Measurements from ENCODE around the gene DDX27.
"Not testable (repeated sequence)": the region's sequence is repeated elsewhere in the genome, so short reads cannot be mapped to it uniquely, and the experiment has no call there.

Gene DDX27

GRCh38 chr20:49210101-49210756 lies 9.0 kb upstream of the DDX27 start:
- ATAC-seq = no peak

GRCh38 chr20:49210757-49211110 lies 8.5 kb upstream of the DDX27 start:
- no peak for ATAC-seq

GRCh38 chr20:49214571-49214970 lies 4.6 kb upstream of the DDX27 start:
- no peak for ATAC-seq

DNA sequence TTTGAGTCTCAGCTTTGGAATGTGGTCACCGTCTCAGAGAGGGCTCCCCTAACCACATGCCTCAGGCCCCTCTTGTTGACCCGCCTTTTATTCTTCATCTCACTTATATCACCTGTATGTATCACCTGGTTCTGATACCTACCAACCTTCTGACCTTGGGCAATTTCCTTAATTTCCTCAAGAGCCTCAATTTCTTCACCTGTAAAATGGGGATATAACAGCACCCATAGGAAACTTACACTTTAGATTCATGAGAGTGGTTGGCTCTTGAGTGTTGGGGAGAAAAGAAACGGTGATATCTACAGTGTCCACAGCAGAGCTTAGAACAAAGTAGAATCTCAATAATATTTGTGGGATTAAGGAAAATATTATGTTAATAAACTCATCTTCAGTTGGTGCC lies 4.0 kb upstream of the DDX27 start:
- ATAC-seq = no peak

GRCh38 chr20:49216991-49217578 lies 2.1 kb upstream of the DDX27 start:
- peak; percentile 74 to 77 for ATAC-seq

GRCh38 chr20:49218739-49219090 lies 501 bp upstream of the DDX27 start:
- ATAC-seq = not testable (repeated sequence)

GRCh38 chr20:49219924-49220831 lies 962 bp downstream of the DDX27 start:
- no peak for ATAC-seq

DNA sequence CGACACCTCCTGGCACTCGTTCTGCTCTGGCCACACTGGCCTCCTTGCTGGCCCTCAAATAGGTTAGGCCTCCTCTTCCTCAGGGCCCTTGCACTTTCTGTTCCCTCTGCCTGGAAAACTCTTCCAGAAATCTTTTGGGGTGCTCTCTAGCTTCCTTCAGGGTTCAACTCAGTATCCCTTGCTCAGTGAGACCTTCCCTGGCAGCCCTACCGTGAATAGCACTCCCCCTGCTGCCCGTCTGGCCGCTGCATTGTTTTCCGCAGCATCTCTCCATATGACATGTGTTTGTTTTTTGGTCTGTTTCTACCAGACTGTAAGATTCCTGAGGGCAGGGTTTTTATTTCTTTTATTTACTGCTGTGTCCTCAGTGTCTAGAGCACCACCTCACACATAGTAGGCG lies 6.7 kb downstream of the DDX27 start:
- ATAC-seq = no peak

DNA sequence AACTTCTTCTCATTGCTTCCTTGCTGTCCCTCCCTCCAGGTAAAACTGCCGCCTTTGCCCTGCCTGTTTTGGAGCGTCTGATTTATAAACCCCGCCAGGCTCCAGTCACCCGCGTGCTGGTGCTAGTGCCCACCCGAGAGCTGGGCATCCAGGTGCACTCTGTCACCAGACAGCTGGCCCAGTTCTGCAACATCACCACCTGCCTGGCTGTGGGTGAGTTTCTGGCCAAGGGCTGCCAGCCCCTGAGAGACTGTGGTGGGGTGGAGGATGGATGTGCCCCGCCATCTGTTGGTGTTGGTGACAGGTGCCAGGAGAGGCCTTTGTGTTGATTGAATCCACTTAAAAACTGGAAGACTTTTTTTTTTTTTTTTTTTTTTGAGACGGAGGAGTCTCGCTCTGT lies 9.5 kb downstream of the DDX27 start:
- ATAC-seq = no peak

DNA sequence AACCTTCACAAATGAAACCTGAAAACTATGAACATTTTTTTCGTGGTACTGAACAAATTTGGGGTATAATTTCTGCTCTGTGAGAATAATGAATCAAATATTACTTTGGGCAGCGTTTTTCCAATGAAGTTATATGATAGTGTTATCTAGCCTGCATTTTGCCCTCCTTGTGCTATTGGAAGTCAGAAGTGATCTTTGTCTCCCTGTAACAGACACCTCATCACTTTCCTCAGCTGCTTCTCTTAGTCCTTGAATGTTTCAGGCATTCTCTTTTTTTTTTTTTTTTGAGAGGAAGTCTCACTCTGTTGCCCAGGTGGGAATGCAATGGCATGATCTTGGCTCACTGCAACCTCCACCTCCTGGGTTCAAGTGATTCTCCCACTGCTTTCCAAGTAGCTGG lies 10.2 kb downstream of the DDX27 start:
- ATAC-seq = no peak

GRCh38 chr20:49230021-49230420 lies 10.8 kb downstream of the DDX27 start:
- no peak for ATAC-seq

- no peak for ATAC-seq
These were observed 11.4 kb downstream of the DDX27 start for GRCh38 chr20:49230561-49231133.

DNA sequence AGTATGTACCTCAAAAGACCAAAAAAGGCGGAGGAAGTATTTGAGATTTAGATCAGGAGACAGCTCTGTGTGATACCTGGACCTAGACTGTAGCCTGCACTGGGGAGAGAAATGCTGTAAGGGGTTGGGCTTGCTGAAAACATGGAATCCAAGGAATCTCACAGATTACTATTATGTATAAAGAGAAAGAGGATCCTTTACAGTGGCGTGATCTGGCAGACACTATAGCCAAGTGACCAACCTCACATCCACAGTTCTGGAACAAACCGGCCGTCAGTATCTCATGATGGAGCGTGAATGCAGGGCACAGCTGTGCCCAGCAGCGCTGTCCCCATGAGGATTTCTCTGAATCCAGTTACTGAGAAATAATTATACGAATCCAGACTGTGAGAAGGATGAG lies 12.3 kb downstream of the DDX27 start:
- ATAC-seq = no peak

DNA sequence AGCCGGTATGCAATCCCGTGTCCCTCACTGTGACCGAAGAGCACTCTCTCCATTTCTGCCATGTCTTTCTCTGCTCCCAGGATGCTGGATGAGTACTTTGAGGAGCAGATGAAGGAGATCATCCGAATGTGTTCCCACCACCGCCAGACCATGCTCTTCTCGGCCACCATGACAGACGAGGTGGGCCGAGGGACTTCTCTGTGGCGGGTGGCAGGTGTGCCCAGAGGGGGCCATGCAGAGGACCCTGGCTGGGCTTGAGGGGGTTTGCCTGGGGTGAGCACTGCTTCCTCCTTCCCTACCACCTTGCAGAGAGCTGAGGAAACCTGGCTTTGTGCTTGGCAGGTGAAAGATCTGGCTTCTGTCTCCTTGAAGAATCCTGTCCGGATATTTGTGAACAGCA lies 14.0 kb downstream of the DDX27 start:
- ATAC-seq = no peak

DNA sequence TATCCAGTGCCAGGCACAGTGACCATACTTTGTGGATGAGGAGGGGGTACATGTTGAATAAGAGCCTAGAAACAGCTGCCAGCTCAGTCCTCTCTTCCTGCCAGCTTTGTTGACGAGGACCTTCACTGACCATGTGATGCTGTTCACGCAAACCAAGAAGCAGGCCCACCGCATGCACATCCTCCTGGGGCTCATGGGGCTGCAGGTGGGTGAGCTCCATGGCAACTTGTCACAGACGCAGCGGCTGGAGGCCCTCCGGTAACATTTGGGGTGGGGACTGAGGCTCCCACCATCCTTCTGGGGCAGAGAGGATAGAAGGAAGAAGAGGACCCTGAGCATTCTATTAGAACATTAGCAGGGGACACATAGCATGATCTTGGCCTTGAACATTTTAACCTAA lies 15.6 kb downstream of the DDX27 start:
- ATAC-seq = no peak

DNA sequence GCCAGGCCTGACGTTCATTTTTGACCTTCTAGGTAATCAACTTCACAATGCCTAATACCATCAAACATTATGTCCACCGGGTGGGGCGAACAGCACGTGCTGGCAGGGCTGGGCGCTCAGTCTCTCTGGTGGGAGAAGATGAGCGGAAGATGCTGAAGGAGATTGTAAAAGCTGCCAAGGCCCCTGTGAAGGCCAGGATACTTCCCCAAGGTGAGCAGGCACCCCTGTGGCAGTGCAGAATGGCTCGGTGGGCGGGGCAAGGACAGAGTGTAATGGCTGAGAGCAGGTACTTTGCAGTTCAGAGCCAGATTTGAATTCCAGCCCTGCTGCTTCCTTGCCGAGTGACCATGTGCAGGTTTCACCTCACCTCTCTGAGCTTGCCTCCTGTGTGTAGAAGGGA lies 17.1 kb downstream of the DDX27 start:
- no peak for ATAC-seq

DNA sequence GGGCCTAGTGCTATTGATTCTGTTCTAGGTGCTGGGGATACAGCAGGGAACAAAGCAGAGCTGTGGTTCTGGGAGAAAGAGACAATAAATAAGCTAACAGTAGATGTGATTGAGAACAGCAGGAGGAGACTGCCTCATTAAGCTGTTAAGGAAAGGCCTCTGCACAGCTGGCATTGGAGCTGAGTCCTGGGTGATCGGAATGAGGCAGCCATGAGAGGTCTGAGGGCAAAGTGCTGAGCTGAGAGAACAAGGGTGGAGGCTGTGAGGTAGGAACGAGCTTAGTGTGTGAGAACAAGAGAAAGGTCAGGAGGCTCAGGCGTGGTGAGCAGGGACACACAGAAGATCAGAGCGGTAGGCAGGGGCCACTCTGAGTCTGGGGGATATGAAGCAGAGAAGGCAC lies 18.3 kb downstream of the DDX27 start:
- no peak for ATAC-seq

DNA sequence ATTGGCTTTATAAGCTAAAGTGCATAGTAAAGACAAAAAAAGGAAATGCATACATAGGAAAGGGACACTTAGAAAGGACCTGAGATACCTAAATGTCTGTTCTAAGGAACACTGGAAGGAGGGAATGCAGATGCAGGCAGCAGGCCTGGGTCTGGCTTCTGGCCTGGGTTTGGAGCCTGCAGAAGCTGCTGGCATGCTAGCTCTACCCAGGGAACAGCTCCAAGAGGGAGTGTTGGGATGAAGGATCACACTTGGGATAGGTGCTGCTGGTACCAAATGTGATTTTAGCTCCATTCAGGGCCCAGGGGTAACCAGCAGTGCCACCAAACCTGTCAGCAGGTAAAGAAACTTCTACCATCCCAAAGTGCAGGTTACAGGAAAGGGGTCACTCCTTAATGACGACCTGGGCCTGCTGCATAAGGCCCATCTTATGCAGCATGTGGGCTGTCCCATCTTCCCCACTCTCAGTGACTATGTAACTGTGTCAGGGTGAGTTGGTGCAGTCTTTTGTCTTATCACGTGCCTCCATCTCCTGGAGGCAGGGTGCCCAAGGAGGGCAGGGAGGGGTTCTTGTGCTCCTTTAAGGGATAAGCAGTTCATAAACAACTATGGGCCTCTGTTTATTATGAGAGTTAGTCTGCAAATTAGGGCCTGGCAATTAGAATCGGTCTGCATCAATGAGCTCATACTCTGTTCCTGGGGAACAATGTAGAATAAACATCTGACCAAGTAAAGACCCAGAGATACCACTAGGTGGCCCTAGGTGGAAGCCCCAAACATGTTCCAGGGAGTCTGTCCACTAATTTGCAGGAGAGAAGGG lies 26.9 kb downstream of the DDX27 start:
- ATAC-seq = peak; percentile 62 to 67

DNA sequence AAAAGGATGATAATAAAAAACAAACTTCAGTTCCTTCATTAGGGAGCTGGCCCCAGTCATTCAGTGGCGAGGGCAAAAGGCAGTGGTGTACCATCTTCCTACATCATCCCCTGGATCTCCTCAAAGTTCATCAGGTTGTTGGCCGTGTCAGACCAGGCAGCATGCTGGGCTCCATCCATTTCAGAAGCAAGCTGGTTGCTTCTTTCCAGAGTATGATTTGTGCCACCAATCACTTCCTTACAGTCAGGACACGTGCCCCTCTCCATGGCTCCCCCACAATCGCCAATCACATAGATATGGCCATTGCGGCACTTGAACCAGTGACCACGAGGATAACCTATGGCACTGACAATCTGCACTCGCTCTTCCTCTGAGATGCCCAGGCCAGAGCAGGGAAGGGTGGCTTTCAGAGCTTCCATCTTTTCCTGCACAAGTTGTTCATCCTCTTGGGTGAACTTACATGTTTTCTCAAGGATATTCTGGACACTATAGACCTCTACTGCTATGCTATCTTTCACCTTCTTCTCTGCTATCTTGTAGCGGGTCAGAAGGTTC lies 28.0 kb downstream of the DDX27 start:
- ATAC-seq = no peak

DNA sequence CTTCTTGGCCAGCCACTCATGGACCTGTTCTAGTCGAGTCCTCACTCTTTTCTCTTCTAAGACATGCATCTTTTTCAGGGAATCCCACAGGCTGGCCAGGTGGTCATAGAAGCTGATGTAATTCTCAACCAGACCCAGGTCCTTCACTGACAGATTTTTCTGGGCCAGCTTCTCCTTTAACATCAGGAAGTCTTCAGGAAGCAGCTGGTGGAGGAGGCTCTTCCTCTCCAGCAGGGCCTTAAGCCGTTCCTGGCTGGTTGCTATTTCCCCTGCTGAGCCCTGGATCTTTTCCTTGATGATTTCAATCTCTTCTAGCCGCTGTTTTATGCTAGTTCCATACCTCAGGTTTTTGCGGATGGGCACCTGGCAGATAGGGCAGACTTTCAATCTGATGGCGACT lies 28.6 kb downstream of the DDX27 start:
- ATAC-seq = no peak

- ATAC-seq = no peak
These were observed 29.1 kb downstream of the DDX27 start for GRCh38 chr20:49248301-49248700.

- no peak for ATAC-seq
These were observed 29.9 kb downstream of the DDX27 start for GRCh38 chr20:49248879-49249665.
